K562 (cell line): Measurements from ENCODE around the gene ACVR2B. TPM values are rescaled to one million over a fixed set of nuclear protein-coding genes. Genes with fewer than 3 reads are reported as not detected.

Source experiments
- ATAC-seq: fragments of 200-7000 bp; cut with Tn5 transposase; 3 replicates; pipeline ENCODE4 v1.9.1; 2020; ENCODE audit warnings: moderate library complexity
- BruUV-seq: library from RNA; stranded (reverse); fragments of 400-500 nt; replicated peaks from 2 replicates; lab custom pipeline; 2021; lab: Mats Ljungman, UMichigan
- CTCF ChIA-PET: fragments of 300-600 bp; formaldehyde crosslinking; extraction: SDS; loops from one replicate; lab custom pipeline; 2021; ENCODE audit warnings: low intra/inter-chr PET ratio; lab: Yijun Ruan, JAX
- POLR2A ChIA-PET: fragments of 300-600, 350-650 bp; sonication (Branson Sonifier 250); formaldehyde crosslinking; extraction: SDS; loops from one replicate; lab custom pipeline; 2021; ENCODE audit warnings: antibody characterized with exemption, inconsistent platforms; lab: Yijun Ruan, JAX
- DNase-seq, 4 experiments: peaks; one replicate each; pipeline versions ENCODE4 v3.0.0 to v3.0.0-alpha.2; 2011 to 2018; ENCODE audit warnings: low spot score in 3 of 4, mixed read lengths in 3 of 4; ENCODE audit errors: extremely low read depth in 1 of 4
- FAIRE-seq: peaks from 2 replicates; lab custom pipeline; 2011; peaks lifted over from hg19 to GRCh38; lab: Jason Lieb, UNC
- H2AFZ ChIP-seq: 2 replicates; pipeline ENCODE4 v1.6.0; 2011; ENCODE audit warnings: low read depth, low read length, control low read depth, inconsistent platforms
- H3K27ac ChIP-seq: fragments of 200-600 bp; 3 replicates; pipeline ENCODE4 v1.8.0; 2011; ENCODE audit warnings: low read depth, mild to moderate bottlenecking, control low read depth, inconsistent platforms, low read length, moderate library complexity, mixed read lengths; ENCODE audit errors: extremely low read depth
- H3K27me3 ChIP-seq, 2 experiments: fragments of 300-600 bp in 1 of 2; 2 replicates in 1 of 2; 3 replicates in 1 of 2; pipeline versions ENCODE4 v1.6.0 to v1.8.0; 2011; ENCODE audit warnings: inconsistent platforms in 2 of 2, low read length in 2 of 2, mild to moderate bottlenecking in 1 of 2, mixed read lengths in 1 of 2, moderate library complexity in 1 of 2; ENCODE audit not compliant: control insufficient read depth in 2 of 2, insufficient read depth in 2 of 2
- H3K36me3 ChIP-seq: fragments of 300-600 bp; 3 replicates; pipeline ENCODE4 v1.8.0; 2011; ENCODE audit warnings: mild to moderate bottlenecking, low read length, inconsistent platforms; ENCODE audit not compliant: control insufficient read depth, insufficient read depth
- H3K4me1 ChIP-seq, 2 experiments: fragments of 200-600 bp in 1 of 2; replicated peaks in 1 of 2; 2 replicates in 1 of 2; 3 replicates in 1 of 2; pipeline versions ENCODE4 v1.5.1 to v1.8.0; 2011; ENCODE audit warnings: inconsistent platforms in 2 of 2, low read length in 2 of 2, mild to moderate bottlenecking in 1 of 2, mixed read lengths in 1 of 2, moderate library complexity in 1 of 2; ENCODE audit not compliant: control insufficient read depth in 2 of 2, insufficient read depth in 2 of 2
- H3K4me2 ChIP-seq: 2 replicates; pipeline ENCODE4 v1.6.1; 2011; ENCODE audit warnings: low read length, control low read depth, inconsistent platforms, mixed read lengths; ENCODE audit not compliant: insufficient read depth
- H3K4me3 ChIP-seq: fragments of 200-600 bp; sonication (generic), shearing (Covaris generic); 2 replicates; pipeline ENCODE4 v1.5.1; 2016; ENCODE audit warnings: control low read depth, inconsistent platforms
- H3K79me2 ChIP-seq: fragments of 200-600 bp; 3 replicates; pipeline ENCODE4 v1.8.0; 2011; ENCODE audit warnings: low read length, inconsistent platforms; ENCODE audit not compliant: control insufficient read depth, insufficient read depth
- H3K9ac ChIP-seq, 2 experiments: 2 replicates each; pipeline versions ENCODE4 v1.6.0 to v1.6.1; 2011; ENCODE audit warnings: low read depth in 2 of 2, low read length in 2 of 2, control low read depth in 1 of 2, inconsistent platforms in 1 of 2, mild to moderate bottlenecking in 1 of 2, mixed read lengths in 1 of 2; ENCODE audit not compliant: insufficient read depth in 1 of 2
- H3K9me1 ChIP-seq: one replicate; pipeline ENCODE4 v1.6.0; 2011; ENCODE audit warnings: inconsistent platforms, mild to moderate bottlenecking, low read length, moderate library complexity; ENCODE audit not compliant: control insufficient read depth, insufficient read depth
- H3K9me3 ChIP-seq: replicated peaks from 2 replicates; pipeline ENCODE4 v1.5.1; 2011; ENCODE audit warnings: low read depth, low read length, inconsistent platforms; ENCODE audit not compliant: control insufficient read depth, insufficient read depth
- H4K20me1 ChIP-seq: replicated peaks from 2 replicates; pipeline ENCODE4 v1.6.1; 2011; ENCODE audit warnings: low read length, inconsistent platforms, mixed read lengths; ENCODE audit not compliant: control insufficient read depth, insufficient read depth
- ARID2 ChIP-seq: fragments of 450-650 bp; IDR thresholded peaks from 2 replicates; pipeline ENCODE4 v1.6.1; 2017; ENCODE audit warnings: antibody characterized with exemption, mild to moderate bottlenecking
- TEAD4 ChIP-seq, 2 experiments: sonication (generic) in 1 of 2; formaldehyde crosslinking in 1 of 2; IDR thresholded peaks; 2 replicates each; pipeline versions ENCODE4 v1.6.1 to v1.8.0; 2012 to 2022; ENCODE audit warnings: borderline replicate concordance in 1 of 2, inconsistent platforms in 1 of 2, low read length in 1 of 2, mild to moderate bottlenecking in 1 of 2, missing genetic modification reagents in 1 of 2
- WGBS: fragments of 100-300 bp; shearing (Covaris generic); methylation state at CpG from one replicate; pipeline ENCODE4 v1.1.6; 2016; ENCODE audit warnings: low coverage, mixed read lengths; ENCODE audit not compliant: insufficient coverage; ENCODE audit errors: missing lambda C conversion rate; 5-methylcytosine and 5-hydroxymethylcytosine counted together
- in situ Hi-C: fragments of 300-500 bp; cut with MboI; formaldehyde crosslinking; loops from 4 replicates; pipeline ENCODE4 v1.15.0; 2018; ENCODE audit warnings: inconsistent platforms, mixed read lengths
- intact Hi-C: fragments of 100-400 bp; cut with micrococcal nuclease; formaldehyde crosslinking; loops from 2 replicates; pipeline ENCODE4 v1.14.2; 2022
- polyA plus RNA-seq, 8 experiments: library from polyadenylated mRNA; depleted of rRNA in 4 of 8; stranded (reverse) in 5 of 8; unstranded in 3 of 8; fragments of >200 nt; fragmentation: Nextera tagmentation in 2 of 8; fragmentation: Illumina TruSeq in 1 of 8; extraction: Ambion mirVana in 2 of 8; extraction: Trizol in 1 of 8; gene quantifications; 2 replicates each; pipeline versions ENCODE4 v1.2.1 to v1.2.3, GENCODE V29; 2011 to 2014; ENCODE audit warnings: inconsistent platforms in 1 of 8, missing spikeins in 1 of 8
- total RNA-seq, 7 experiments: library from RNA; depleted of rRNA in 6 of 7; stranded (reverse); fragments of >200 nt in 6 of 7; fragmentation: Illumina TruSeq in 2 of 7; extraction: Trizol in 2 of 7; gene quantifications; 2 replicates each; pipeline versions ENCODE4 v1.2.1 to v1.2.3, GENCODE V29; 2011 to 2021; ENCODE audit warnings: low replicate concordance in 1 of 7
- TF ChIP-seq, protein P1 (sequence below): fragments of 450-650 bp; conservative IDR thresholded peaks from 2 replicates; pipeline ENCODE4 v1.6.1; 2016; ENCODE audit warnings: missing genetic modification characterization, low read depth, mild to moderate bottlenecking, control low read depth, missing compliant biosample characterization

ACVR2B gene
- total and polyA plus RNA-seq, 9 of the 15 experiments (the other 6 are each of a cell fraction or from before 2014, with no cell fraction given): 1.8 to 23.7 (median 7.1) TPM

DNA sequence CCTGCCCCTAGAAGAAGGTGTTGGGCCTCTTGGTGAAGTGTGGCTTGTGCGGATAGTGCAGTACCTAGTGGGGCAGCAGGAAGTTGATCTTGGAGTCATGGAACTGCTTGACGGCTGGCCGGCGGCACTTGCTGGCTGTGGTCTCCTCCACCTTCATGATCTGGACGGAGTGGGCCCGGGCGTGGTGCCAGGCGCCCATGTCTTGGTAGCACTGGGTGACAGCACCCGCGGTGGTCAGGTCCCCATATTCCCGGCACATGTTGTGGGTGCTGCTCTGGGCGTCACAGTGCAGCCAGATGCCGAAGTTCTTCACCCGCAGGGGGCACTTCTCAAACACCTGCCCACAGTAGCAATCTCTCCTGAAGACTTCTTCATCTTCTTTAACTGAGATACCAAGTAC, 73.1 kb downstream of the ACVR2B start:
- no peak overlapping the region for H3K27ac ChIP-seq
- no peaks in the 10 kb centered on the region for H4K20me1 ChIP-seq
- ChIA-PET POLR2A (no interaction called here), CTCF (no interaction called here)
- H3K27me3 ChIP-seq: no peaks in the 10 kb centered on the region
- no peak overlapping the region for H3K4me3 ChIP-seq
- H3K9me3 ChIP-seq: no peaks in the 10 kb centered on the region
- ATAC-seq (no peak), DNase-seq (no peak), FAIRE-seq (no peak)
- WGBS: 94% methylated on average over 12 of the region's 14 CpGs
- H3K9me1 ChIP-seq: no peaks in the 10 kb centered on the region
- no peaks in the 10 kb centered on the region for H3K79me2 ChIP-seq
- no peaks in the 10 kb centered on the region for H3K4me1 ChIP-seq
- H2AFZ ChIP-seq: no peak overlapping the region
- H3K36me3 ChIP-seq: peaks cover 14% of the 10 kb centered on the region; the same call in 1 of the 3 replicates
- no peak for TF ChIP-seq ARID2
- no peak for TF ChIP-seq TEAD4 (IDR thresholded peaks at IDR 0.05; ENCODE audit: low read length)
- no peak for TF ChIP-seq TEAD4 (CRISPR knock-in tag; IDR thresholded peaks at IDR 0.05; ENCODE audit: borderline replicate concordance)
- TF ChIP-seq, protein P1, sequence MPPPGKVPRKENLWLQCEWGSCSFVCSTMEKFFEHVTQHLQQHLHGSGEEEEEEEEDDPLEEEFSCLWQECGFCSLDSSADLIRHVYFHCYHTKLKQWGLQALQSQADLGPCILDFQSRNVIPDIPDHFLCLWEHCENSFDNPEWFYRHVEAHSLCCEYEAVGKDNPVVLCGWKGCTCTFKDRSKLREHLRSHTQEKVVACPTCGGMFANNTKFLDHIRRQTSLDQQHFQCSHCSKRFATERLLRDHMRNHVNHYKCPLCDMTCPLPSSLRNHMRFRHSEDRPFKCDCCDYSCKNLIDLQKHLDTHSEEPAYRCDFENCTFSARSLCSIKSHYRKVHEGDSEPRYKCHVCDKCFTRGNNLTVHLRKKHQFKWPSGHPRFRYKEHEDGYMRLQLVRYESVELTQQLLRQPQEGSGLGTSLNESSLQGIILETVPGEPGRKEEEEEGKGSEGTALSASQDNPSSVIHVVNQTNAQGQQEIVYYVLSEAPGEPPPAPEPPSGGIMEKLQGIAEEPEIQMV (tag): no peak
- no peak overlapping the region for H3K4me2 ChIP-seq
- H3K9ac ChIP-seq: no peak overlapping the region
- BruUV-seq: no TSS peak
- in situ Hi-C loops (loop anchor here (10.0 kb wide), 1 partner anchor 128 kb away; no protein-coding TSS in a partner anchor), intact Hi-C loops (loop anchor here (10.0 kb wide), 1 partner anchor 478 kb away; no protein-coding TSS in a partner anchor)
